HL-60/S4 treated with phorbol 12-myristate 13-acetate at 8.2 ng/mL for 4 days and 3 days (cell line): ENCODE measurements around the gene VEGFB.

Source experiments
- in situ Hi-C: fragments of 300-500 bp; cut with MboI; formaldehyde crosslinking; loops from 2 replicates; pipeline ENCODE4 v1.15.0; 2022; ENCODE audit warnings: low sequenced_read_pairs

The VEGFB gene

DNA sequence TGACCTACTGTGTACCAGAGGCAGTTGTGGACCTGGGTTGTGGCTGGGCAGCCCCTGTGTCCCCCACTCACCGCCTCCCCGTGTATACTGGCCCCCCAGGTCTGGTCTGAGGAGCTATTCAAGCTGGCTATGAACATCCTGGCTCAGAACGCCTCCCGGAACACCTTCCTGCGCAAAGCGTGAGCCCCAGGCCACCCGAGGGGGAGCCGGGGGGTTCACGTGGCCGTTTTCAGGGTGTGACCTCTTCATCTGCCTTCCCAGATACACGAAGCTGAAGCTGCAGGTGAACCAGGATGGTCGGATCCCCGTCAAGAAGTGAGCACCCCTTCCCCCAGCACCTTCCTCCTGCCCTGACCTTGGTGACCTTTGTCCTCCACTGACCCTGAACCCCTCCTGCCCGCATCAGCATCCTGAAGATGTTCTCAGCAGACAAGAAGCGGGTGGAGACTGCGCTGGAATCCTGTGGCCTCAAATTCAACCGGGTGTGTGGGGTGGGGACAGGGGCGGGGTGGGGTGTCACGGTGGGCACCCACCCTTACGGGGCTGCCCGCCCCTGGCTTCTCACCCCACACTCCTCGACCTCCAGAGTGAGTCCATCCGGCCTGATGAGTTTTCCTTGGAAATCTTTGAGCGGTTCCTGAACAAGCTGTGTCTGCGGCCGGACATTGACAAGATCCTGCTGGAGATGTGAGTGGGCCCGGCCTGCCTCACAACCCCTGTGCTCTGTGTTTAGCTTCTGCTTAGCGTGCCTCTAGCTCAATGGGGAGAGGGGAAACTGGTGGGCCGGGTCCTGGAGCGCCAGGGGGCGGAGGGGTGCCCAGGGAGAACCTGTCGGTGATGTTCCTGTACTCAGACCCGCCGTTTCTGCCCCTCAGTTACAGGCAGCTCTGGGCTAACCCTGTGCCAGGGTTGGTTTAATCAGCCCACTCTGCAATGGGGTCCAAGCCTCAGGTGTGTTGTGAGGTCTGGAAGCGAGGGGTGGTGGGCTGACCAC lies 21.0 kb downstream of the VEGFB start:
- in situ Hi-C loops, result no loop called here

DNA sequence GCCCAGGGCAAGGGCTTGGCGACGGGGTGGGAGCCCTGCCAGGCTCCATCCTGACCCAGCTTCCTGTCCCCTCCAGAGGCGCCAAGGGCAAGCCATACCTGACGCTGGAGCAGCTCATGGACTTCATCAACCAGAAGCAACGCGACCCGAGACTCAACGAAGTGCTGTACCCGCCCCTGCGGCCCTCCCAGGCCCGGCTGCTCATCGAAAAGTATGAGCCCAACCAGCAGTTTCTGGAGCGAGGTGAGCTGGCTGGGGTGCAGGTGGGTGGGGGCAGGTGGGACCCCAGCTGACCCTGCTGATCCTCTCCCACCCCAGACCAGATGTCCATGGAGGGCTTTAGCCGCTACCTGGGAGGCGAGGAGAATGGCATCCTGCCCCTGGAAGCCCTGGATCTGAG lies 21.9 kb downstream of the VEGFB start:
- in situ Hi-C loops, result no loop called here

DNA sequence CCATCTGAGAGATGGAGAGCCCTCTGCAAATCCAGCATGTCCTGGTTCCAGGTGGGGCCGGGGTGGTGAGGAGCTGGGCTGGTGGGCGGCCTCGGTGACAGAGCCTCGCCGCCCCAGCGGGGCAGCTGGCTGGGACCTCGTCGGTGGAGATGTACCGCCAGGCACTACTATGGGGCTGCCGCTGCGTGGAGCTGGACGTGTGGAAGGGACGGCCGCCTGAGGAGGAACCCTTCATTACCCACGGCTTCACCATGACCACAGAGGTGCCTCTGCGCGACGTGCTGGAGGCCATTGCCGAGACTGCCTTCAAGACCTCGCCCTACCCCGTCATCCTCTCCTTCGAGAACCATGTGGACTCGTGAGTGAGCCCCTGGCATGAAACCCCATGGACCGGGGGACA lies 24.0 kb downstream of the VEGFB start:
- in situ Hi-C loops, result no loop called here

DNA sequence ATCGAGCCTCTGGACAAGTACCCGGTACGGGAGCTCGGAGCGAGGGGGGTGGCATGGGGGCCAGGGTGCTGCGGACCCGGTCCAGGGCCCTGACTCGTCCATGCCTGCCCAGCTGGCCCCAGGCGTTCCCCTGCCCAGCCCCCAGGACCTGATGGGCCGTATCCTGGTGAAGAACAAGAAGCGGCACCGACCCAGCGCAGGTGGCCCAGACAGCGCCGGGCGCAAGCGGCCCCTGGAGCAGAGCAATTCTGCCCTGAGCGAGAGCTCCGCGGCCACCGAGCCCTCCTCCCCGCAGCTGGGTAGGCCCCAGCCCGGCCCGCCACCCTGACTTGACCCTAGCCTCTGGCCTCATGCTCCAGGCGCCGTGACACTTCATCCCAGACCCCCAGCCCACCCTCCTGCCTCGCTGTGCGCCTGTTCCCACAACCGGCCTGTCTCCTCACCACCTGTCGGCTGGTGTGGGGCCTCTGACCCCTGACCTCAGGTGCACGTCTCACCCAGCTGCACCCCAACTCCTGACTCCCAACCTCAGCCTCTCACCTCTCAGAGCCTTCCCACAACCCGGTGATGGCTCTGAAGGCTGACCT lies 24.7 kb downstream of the VEGFB start:
- in situ Hi-C loops, result no loop called here

DNA sequence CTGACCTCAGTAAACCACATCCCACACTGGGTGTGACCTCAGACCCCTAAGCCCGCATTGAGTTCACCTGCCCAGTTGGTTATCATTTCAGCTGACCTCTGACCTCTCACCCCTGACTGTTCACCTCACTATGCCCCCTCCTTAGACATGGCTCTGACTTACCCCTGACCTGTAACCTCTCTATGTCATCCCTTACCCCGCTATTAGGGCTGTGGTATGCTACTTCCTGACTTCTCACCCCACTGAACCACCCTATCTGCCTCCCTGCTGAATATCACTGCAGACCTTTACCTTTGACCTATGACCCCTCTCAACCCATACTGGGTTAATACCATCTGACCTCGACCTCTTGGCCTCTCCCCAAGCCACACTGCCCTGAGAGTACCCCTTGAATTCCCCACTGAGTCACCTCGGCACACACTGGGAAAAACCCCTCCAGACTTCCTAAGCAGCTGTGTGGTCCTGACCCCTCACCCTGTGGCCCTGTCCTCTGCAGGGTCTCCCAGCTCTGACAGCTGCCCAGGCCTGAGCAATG lies 25.2 kb downstream of the VEGFB start:
- in situ Hi-C loops, result no loop called here

DNA sequence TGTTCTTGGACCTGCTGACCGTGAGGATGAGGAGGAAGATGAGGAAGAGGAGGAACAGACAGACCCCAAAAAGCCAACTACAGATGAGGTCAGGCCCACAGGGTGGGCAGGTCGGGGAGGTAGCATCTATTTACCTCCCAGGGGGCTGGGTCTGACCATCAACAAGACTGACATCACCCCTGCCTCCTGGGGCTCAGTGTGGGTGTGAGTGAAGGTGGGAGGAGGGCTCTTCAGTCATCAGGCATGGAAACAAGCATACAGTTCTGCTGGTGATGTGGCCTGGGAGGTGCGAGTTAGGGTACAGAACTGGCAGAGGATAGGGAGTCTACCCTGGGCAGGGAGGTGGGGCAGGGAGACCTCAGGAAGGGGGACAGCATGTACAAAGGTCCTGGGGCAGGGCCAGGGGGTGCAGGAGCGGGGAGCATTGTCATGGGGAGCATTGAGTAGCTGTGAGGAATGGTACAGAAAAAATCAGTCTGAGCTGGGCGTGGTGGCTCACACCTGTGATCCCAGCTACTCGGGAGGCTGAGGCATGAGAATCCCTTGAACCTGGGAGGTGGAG lies 25.8 kb downstream of the VEGFB start:
- in situ Hi-C loops, result no loop called here

DNA sequence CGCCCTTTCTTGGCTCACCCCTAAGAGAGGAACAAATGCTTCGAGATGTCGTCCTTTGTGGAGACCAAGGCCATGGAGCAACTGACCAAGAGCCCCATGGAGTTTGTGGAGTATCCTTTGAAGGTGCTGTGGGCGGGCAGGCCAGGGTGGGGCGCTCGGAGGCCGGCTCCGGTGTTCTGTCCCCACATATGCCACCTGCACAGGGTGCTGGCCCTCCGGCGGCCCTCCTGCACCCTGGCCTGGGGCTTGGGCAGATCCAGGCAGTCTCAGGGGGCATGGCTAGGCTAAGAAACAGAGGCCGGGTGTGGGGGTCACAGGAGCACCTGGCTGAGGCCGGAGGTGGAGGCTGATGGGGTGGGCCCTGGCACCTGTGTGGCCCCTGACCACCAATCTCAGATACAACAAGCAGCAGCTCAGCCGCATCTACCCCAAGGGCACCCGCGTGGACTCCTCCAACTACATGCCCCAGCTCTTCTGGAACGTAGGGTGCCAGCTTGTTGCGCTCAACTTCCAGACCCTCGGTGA lies 27.2 kb downstream of the VEGFB start:
- in situ Hi-C loops, result no loop called here

DNA sequence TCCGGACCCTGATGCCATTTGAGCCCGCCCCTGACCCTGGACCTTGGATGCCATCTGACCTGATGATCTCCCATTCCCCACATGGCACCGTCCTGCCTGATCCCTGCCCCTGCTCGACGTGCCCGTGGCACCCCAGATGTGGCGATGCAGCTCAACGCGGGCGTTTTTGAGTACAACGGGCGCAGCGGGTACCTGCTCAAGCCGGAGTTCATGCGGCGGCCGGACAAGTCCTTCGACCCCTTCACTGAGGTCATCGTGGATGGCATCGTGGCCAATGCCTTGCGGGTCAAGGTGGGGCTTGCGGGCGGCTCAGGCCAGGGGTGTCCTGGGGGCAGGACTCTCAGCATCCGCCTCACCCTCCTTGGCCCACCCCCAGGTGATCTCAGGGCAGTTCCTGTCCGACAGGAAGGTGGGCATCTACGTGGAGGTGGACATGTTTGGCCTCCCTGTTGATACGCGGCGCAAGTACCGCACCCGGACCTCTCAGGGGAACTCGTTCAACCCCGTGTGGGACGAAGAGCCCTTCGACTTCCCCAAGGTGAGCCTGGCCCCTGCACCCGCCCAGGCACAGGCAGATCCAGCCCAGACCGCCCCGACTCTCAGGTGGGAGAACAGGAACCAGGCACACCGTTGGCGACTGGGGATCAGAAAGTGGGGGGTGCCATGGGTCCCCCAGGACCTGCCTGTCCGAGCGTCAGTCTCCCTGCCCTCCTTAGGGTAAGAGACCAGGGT lies 28.1 kb downstream of the VEGFB start:
- in situ Hi-C loops, result no loop called here

DNA sequence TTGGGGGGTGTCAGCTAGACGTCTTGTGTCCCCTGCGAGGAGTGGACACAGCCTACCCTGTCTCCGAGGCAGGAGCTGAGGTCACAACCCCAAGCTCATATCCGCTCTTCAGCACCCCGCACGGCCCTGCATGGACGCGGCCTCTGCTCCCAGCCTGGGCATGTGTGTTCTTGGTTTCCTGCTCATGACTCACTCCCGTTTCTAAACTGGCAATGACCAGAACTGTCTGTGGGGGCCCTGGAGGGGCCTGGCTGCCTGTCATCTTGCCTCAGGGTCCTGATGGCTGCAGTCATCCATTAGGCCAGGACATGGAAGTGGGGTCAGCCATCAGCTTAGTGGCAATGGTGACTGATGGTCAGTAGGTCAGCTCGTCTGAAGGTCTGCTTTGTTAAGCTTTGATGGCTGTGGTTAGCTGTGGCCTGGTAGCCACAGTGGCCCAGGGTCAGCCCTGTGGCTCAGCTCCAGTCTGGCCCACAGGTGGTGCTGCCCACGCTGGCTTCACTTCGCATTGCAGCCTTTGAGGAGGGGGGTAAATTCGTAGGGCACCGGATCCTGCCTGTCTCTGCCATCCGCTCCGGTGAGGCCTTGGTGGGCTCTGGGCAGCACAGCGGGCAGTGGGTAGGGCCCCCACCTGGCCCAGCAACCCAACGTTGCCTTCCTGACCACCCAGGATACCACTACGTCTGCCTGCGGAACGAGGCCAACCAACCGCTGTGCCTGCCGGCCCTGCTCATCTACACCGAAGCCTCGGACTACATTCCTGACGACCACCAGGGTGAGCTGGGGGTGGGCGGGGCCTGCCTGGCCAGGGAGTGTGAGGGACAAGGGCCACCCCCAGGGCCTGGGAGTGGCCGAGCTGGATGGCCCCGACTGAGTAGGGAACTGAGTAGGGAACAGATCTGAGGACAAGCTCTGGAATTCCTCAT lies 28.9 kb downstream of the VEGFB start:
- in situ Hi-C loops, result no loop called here

DNA sequence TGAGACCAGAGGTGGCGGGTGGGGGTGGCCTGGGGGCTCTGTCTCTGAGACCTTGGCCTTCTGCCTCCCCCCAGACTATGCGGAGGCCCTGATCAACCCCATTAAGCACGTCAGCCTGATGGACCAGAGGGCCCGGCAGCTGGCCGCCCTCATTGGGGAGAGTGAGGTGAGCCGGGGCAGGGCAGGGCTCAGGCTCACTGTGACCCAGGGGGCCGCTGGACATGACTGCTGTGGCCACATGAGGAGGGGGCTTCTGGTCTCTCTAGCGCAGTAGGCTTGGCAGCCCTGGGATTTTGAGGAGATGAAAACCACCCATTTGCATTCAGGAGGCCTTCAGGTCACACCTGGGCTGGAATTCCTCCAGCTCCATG lies 29.5 kb downstream of the VEGFB start:
- in situ Hi-C loops, result no loop called here

DNA sequence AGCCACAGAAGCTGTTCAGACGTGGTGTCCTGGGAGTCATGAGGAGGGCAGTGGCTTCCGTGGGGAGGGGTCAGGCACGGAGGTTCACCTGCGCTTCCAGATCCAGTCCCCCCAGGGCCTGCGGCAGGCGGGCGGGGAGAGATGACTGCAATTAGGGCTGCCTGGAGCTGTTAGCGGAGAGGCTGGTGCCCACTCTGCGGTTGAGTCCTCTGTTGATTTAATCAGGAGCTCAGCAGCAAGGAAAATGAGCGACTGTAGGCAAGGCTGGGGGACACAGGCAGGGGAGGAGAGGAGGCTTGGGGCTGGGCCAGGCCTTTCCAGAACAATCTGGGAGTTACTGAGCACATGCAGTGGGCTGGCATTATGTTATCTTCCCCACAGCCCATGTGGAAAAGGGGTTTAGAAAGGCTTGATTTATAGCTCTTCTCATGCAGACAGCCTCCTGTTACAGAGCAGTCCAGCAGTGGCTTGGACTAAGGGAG lies 30.0 kb downstream of the VEGFB start:
- in situ Hi-C loops, result no loop called here

DNA sequence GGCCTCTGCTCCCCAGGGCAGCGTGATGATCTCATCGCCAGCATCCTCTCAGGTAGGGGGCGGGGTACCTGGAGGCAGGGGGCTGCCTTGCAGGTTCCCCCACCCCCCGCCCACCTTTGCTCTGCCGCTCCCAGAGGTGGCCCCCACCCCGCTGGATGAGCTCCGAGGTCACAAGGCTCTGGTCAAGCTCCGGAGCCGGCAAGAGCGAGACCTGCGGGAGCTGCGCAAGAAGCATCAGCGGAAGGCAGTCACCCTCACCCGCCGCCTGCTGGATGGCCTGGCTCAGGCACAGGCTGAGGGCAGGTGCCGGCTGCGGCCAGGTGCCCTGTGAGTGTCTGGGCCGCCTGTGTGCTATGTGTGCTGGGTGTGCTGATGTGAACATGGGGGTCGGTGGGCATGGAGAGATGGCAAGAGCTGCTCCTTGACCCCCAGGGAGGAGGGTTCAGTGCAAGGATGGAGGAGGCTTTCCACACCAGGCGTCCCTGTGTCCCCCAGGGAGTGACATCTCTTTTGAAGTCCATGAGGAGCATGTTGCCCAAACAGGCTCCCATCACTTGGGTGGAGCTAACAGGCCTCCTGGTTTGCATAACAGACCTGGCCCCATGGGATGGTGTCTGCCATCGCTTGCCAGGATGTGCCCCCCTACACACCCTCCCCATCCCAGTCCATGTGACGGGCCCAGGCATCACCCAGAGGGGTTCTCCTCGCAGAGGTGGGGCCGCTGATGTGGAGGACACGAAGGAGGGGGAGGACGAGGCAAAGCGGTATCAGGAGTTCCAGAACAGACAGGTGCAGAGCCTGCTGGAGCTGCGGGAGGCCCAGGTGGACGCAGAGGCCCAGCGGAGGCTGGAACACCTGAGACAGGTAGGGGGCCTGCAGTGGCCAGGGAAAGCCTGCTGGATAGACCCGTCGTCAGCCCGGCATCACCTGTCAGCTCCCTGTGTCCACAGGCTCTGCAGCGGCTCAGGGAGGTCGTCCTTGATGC lies 31.1 kb downstream of the VEGFB start:
- in situ Hi-C loops, result no loop called here

DNA sequence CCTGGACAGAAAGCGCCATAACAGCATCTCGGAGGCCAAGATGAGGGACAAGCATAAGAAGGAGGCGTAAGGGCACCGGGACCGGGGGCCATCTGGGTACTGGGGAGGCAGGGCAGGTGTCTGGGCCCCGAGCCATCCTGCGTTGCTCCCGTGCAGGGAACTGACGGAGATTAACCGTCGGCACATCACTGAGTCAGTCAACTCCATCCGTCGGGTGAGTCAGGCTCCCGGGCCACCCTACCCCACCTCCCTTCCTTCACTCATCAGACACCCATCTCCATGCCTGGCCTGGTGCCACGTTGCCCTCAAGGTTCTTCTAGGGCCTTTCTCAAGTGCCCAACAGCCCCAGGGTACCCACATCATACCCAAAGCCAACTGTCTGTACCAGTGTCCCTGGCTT lies 32.0 kb downstream of the VEGFB start:
- in situ Hi-C loops, result no loop called here

DNA sequence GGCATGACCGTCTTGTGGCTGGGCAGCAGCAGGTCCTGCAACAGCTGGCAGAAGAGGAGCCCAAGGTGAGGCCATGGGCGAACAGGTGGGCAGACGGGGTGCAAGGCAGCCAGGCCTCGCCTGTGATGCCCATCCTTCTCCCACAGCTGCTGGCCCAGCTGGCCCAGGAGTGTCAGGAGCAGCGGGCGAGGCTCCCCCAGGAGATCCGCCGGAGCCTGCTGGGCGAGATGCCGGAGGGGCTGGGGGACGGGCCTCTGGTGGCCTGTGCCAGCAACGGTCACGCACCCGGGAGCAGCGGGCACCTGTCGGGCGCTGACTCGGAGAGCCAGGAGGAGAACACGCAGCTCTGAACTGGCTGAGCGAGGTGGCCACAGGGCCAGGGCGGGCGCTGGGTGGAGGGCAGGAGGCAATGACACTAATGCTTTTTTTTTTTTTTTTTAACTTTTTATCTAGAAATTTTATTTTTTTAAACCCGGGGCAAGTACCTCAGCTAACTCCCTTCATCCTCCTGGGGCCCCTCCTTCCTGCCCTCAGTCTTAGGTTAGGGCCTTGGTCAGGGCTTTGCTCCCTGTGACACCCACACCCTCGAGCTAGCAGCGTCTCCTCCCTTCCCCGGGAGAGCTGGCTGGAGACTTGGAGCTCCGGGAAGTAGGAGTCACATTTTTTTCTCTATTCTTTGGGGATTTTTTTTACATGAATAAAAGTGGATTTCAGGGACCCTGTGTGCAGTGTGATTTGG lies 33.0 kb downstream of the VEGFB start:
- in situ Hi-C loops, result no loop called here

DNA sequence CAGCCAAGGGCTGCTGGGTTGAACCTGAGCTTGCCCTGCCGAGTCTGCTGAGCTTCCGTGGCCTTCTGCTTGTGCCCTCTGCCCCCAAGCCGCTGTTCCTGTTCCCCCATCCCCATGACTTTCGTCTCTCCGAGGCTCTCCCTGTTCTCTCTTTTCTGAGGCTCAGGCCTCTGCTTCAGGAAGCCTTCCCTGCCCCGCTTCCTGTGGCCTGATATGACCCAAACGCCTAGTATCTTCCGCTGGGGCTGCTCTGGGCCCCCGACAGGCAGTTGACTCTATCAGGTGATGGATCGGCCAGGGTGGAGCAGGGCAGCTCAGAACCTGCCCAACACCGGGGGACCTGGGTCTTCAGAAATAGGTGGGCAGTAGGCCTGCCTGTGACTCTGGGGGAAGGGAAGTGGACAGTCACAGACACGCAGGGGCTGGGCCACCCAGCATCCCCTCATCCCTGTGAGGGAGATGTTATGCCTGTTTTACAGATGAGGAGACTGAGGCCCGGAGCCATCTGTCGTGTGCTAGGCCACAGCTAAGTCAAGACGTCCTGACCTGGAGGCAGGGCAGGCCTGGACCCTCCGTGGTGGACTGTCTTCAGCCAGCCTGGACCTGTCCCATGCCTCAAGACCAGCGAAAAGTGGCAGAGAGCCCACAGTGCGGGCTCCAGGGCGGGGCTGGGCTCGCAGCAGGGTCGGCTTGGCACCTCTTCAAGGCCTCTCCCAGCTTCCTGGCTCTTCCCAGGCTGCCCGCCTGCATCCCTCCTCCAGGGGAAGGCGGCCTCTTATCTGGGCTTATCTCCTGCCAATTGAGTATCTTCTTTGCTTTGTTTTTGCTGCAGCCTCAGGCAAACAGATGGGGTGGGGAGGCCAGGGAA lies 33.9 kb downstream of the VEGFB start:
- in situ Hi-C loops, result no loop called here

DNA sequence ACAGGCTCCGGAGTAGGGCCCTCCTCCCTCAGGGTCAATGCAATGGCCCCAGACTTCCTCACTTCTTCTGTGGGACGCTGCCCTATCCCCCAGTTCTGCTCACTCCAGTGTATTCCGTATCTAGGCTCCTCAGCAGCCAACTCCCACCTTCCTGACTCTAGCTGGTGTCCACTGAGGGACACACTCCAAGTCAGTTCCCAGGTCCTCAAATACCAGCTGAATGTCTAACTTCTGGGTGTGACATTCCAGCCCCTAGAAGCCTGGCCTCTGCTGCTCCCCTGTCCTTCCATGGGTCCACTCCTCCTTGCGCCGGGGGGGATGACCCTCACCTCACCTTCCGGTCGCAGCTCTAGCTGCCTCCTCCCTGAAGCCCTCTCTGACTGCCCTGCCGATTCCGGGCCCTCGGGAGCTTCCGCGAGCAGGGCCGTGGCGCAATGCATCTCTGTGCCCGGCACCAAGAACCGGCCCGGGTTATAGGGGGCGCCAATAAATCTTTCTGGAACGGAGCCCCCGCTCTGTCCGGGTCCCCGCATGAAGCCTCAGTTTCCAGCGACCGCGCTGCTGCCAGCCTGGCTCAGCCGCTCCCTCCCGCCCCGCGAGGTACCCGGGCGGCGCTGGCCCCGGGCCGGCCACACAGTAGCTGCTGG lies 34.6 kb downstream of the VEGFB start:
- in situ Hi-C loops, result no loop called here
